Pancreas (tissue), 10 donors: Measurements from ENCODE around the gene DPP8. TPM values are rescaled to one million over a fixed set of nuclear protein-coding genes. Genes with fewer than 3 reads are reported as not detected.
A peak's percentile ranks its signal among the peaks of the same experiment; 100 is the strongest.

Experiments used
- ATAC-seq, 4 donors: fragments of 200-7000 bp; cut with Tn5 transposase; one replicate each; pipeline versions ENCODE4 v1.8.0 to v1.9.1; 2020; ENCODE audit warnings: mild to moderate bottlenecking in 4 of 4, moderate library complexity in 4 of 4
- DNase-seq, 6 donors: peaks; one replicate each; pipeline ENCODE4 v3.0.0-alpha.2; 2020
- FAIRE-seq: peaks from 2 replicates; lab custom pipeline; 2012; peaks lifted over from hg19 to GRCh38; lab: Jason Lieb, UNC
- H3K27ac ChIP-seq, 4 donors: fragments of 200-600 bp; sonication (generic); 1 replicate in 3 of 4; 2 replicates in 1 of 4; pipeline versions ENCODE4 v1.5.0 to v1.8.0; 2020
- H3K27me3 ChIP-seq, 4 donors: fragments of 200-600 bp; one replicate each; pipeline ENCODE4 v1.8.0; 2021
- H3K36me3 ChIP-seq, 3 donors: fragments of 200-600 bp; sonication (generic) in 1 of 3; one replicate each; pipeline versions ENCODE4 v1.5.0 to v1.8.0; 2020 to 2021
- H3K4me1 ChIP-seq, 3 donors: fragments of 200-600 bp; one replicate each; pipeline ENCODE4 v1.8.0; 2021
- H3K4me3 ChIP-seq, 4 donors: fragments of 200-600 bp; sonication (generic) in 2 of 4; one replicate each; pipeline versions ENCODE4 v1.5.0 to v1.8.0; 2020 to 2021
- H3K9me3 ChIP-seq, 4 donors: fragments of 200-600 bp; one replicate each; pipeline ENCODE4 v1.8.0; 2021
- CTCF ChIP-seq, 4 donors: fragments of 200-600 bp; sonication (generic) in 3 of 4; IDR thresholded peaks; one replicate each; pipeline versions ENCODE4 v1.5.0 to v1.8.0; 2021; ENCODE audit warnings: antibody characterized with exemption in 4 of 4
- WGBS, 2 donors: extraction: QIAGEN DNeasy Blood & Tissue Kit; methylation state at CpG; one replicate each; pipeline ENCODE4 v1.1.7; 2013; 5-methylcytosine and 5-hydroxymethylcytosine counted together
- intact Hi-C, 3 donors: fragments of 100-400 bp; cut with DNase I; formaldehyde crosslinking; loops; one replicate each; pipeline versions ENCODE4 v1.11.1 to v1.14.2; 2022
- polyA plus RNA-seq, 2 donors: library from polyadenylated mRNA; stranded (reverse); fragments of 200-250 nt; gene quantifications; one replicate each; pipeline ENCODE4 v1.2.3, GENCODE V29; 2013
- total RNA-seq, 6 donors: library from RNA; stranded (reverse); fragmentation: NEBNext Ultra II Directional in 4 of 6; extraction: Animal tissue kit (Norgen Biotek cat#: 25700) in 4 of 6; gene quantifications; one replicate each; pipeline versions ENCODE4 v1.2.1 to v1.2.4, GENCODE V29; 2021 to 2023
- donor health status: healthy with polysubstance abuse.
- donor health status: DM: no; HTN: no; CAD: no; lungs with moderate emphysema.
- donor health status: DM: no; HTN: no; CAD: no.
- donor health status: control.
- donor health status: control.
- donor health status: Bipolar disorder and iron deficiency.
- donor health status: DM: yes; HTN: yes; CAD: no.
- donor health status: DM: no; HTN: no; CAD: no.
- donor health status: DM: no; HTN: no; CAD: no.
- donor health status: DM: yes; HTN: yes; CAD: no.

The DPP8 gene
- total and polyA plus RNA-seq, 8 donors: 4.7 to 17.1 (median 12.3) TPM

- 44 to 55% methylated on average over 17 of the region's 17 CpGs for WGBS, 2 donors
- H3K9me3 ChIP-seq: no peaks in the 10 kb centered on the region
- H3K27me3 ChIP-seq: no peaks in the 10 kb centered on the region
- ATAC-seq (no peak), FAIRE-seq (no peak), DNase-seq (peak in 1 of 6 donors; percentile 54)
- no peaks in the 10 kb centered on the region for H3K36me3 ChIP-seq
- H3K4me1 ChIP-seq: peaks cover 0 to 6% (median 0%) of the 10 kb centered on the region in 3 donors
- TF ChIP-seq CTCF (IDR thresholded peaks at IDR 0.05): no peak
- peak overlapping the region in 3 of 4 donors; percentile 19 to 49 (median 40) for H3K4me3 ChIP-seq
- no peak overlapping the region for H3K27ac ChIP-seq
- intact Hi-C loops: no loop called here
These were observed 96.5 kb downstream of the DPP8 start for GRCh38 chr15:65420975-65421359.

- Histone ChIP-seq H3K27me3 (no peaks in the 10 kb centered on the region), H3K4me1 (peaks cover 6 to 8% (median 7%) of the 10 kb centered on the region in 3 donors), H3K4me3 (no peak overlapping the region), H3K27ac (no peak overlapping the region), H3K36me3 (no peaks in the 10 kb centered on the region), H3K9me3 (no peaks in the 10 kb centered on the region)
- no peak for TF ChIP-seq CTCF (IDR thresholded peaks at IDR 0.05)
- WGBS, 2 donors: 87 to 94% methylated on average over 2 of the region's 2 CpGs
- DNase-seq (peak in 1 of 6 donors; percentile 9), ATAC-seq (no peak), FAIRE-seq (no peak)
- intact Hi-C loops: no loop called here
These were observed 98.9 kb downstream of the DPP8 start for GRCh38 chr15:65418596-65418995.

- DNase-seq (peak in 1 of 6 donors; percentile 4), ATAC-seq (no peak), FAIRE-seq (no peak)
- intact Hi-C loops: no loop called here
- no peaks in the 10 kb centered on the region for H3K27me3 ChIP-seq
- TF ChIP-seq CTCF (IDR thresholded peaks at IDR 0.05): no peak
- H3K27ac ChIP-seq: no peak overlapping the region
- no peak overlapping the region for H3K4me3 ChIP-seq
- peaks cover 6 to 8% (median 7%) of the 10 kb centered on the region in 3 donors for H3K4me1 ChIP-seq
- H3K9me3 ChIP-seq: no peaks in the 10 kb centered on the region
- WGBS, 2 donors: 76 to 87% methylated on average over 8 of the region's 8 CpGs
- no peaks in the 10 kb centered on the region for H3K36me3 ChIP-seq
These were observed 100.6 kb downstream of the DPP8 start for GRCh38 chr15:65416845-65417416.

DNA sequence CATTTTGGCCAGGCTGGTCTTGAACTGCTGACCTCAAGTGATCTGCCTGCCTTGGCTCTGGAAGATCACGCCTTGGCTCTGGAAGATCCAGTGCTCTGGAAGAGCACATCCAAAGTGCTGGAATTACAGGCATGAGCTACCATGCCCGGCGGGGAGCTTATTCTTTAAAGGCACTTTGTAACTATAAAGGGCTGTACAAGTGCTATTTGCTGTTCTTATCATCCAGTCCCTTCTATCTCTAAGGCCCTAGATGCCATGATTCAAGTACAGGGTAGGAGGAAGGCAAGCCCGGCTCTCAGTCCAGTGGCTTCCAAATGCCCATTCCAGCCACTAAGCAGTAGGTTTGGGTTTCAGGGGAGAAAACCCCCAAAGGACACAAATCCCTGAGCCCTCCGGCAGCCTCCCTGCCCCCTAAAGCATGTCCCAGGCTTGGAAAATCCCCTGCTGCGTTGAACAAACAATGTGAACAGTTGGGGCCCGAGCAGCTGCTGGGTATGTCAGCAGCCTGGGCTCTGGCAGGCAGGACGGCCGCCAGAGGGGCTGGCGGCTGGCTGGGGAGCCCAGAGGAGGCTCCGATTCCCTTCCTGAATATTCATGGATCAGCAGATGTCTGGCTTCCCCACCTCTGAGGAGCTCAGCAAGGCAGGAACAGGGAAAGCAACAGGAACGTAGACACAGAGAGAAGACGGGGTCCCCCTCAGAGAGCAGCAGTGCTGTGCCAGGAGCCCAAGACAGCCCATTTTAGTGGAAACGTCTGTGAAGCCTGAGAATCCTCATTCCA is 102.5 kb downstream of the DPP8 start:
- no peak for TF ChIP-seq CTCF (IDR thresholded peaks at IDR 0.05)
- FAIRE-seq (no peak), ATAC-seq (peak; percentile 86 to 94 (median 91)), DNase-seq (peak in 5 of 6 donors; percentile 54 to 75 (median 70))
- 28 to 31% methylated on average over 14 of the region's 14 CpGs for WGBS, 2 donors
- H3K36me3 ChIP-seq: no peaks in the 10 kb centered on the region
- no peak overlapping the region for H3K4me3 ChIP-seq
- peaks cover 0 to 12% (median 7%) of the 10 kb centered on the region in 3 donors for H3K4me1 ChIP-seq
- no peaks in the 10 kb centered on the region for H3K27me3 ChIP-seq
- intact Hi-C loops: no loop called here
- peak overlapping the region in 2 of 4 donors; percentile 52 to 58 for H3K27ac ChIP-seq
- H3K9me3 ChIP-seq: no peaks in the 10 kb centered on the region

DNA sequence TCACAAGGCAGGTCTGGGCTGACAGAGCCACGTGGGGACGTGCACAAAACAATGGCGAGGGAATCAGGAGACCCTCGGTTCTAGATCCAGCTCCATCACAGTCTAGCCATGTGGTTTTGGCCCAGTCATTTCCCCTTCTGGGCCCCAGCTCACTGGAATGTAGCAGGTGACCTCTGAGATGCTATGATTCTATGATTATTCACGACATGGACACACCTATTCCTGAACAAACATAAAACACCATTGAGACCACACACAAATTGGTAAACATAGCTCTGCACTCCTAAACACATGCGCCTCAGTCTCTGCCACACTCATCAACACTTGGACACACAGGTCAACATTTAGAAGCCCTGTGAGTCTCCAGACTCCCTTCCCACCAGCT is 103.7 kb downstream of the DPP8 start:
- H3K4me3 ChIP-seq: no peak overlapping the region
- H3K27me3 ChIP-seq: no peaks in the 10 kb centered on the region
- no peaks in the 10 kb centered on the region for H3K9me3 ChIP-seq
- no peak for TF ChIP-seq CTCF (IDR thresholded peaks at IDR 0.05)
- H3K27ac ChIP-seq: no peak overlapping the region
- WGBS, 2 donors: 87 to 91% methylated on average over 6 of the region's 6 CpGs
- intact Hi-C loops: no loop called here
- FAIRE-seq: no peak
- no peaks in the 10 kb centered on the region for H3K36me3 ChIP-seq
- peaks cover 0 to 12% (median 7%) of the 10 kb centered on the region in 3 donors for H3K4me1 ChIP-seq
- DNase-seq: no peak
- ATAC-seq: no peak
